Activated CD4-positive, alpha-beta T cell treated with anti-CD3 and anti-CD28 coated beads, Interleukin-2, Interleukin-6, amounts not matched to agents 100 ng/mL and 50 ng/mL, durations not matched to agents 16 hours and 8 hours (primary cell): Measurements from ENCODE around the gene URM1.

Experiments used
- DNase-seq: peaks from one replicate; pipeline ENCODE4 v3.0.0-alpha.2; 2020

Gene URM1

DNA sequence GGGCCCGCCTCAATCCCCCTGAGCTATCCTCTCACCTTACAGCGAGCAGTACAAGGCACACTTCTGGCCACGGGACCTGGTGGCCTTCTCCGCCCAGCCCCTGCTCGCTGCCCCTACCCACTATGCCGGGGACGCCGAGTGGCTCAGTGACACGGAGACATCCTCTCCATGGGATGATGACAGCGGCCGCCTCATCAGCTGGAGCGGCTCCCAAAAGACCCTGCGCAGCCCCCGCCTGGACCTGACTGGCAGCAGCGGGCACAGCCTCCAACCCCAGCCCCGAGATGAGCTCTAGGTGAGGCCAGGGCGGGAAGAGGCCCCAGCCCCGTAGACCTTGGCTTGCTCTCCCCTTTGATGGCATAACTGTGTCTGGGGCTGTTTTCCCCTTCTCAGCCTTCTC lies 64.4 kb downstream of the URM1 start:
- DNase-seq = no peak

- peak; percentile 90 for DNase-seq
These were observed 67.4 kb downstream of the URM1 start for GRCh38 chr9:128438343-128439109.

- no peak for DNase-seq
These were observed 68.1 kb downstream of the URM1 start for GRCh38 chr9:128439273-128439672.
